Subcutaneous adipose tissue (tissue), 4 donors: Measurements from ENCODE around the gene USH2A. TPM values are rescaled to one million over a fixed set of nuclear protein-coding genes. Genes with fewer than 3 reads are reported as not detected.

Experiments used
- total RNA-seq, 4 donors: library from RNA; depleted of rRNA; stranded (reverse); fragments of >200 nt; gene quantifications; one replicate each; pipeline ENCODE4 v1.1.0, GENCODE V29; 2016
- TF ChIP-seq, protein P1 (sequence below): fragments of 450-650 bp; IDR thresholded peaks from one replicate; pipeline ENCODE4 v1.5.1; 2016; ENCODE audit warnings: low read depth, mild to moderate bottlenecking, control low read depth, antibody characterized with exemption, moderate library complexity

Gene USH2A
- total RNA-seq, 4 donors from 2014 or later, result under 0.01 TPM; not detected in 3

- TF ChIP-seq, protein P1, sequence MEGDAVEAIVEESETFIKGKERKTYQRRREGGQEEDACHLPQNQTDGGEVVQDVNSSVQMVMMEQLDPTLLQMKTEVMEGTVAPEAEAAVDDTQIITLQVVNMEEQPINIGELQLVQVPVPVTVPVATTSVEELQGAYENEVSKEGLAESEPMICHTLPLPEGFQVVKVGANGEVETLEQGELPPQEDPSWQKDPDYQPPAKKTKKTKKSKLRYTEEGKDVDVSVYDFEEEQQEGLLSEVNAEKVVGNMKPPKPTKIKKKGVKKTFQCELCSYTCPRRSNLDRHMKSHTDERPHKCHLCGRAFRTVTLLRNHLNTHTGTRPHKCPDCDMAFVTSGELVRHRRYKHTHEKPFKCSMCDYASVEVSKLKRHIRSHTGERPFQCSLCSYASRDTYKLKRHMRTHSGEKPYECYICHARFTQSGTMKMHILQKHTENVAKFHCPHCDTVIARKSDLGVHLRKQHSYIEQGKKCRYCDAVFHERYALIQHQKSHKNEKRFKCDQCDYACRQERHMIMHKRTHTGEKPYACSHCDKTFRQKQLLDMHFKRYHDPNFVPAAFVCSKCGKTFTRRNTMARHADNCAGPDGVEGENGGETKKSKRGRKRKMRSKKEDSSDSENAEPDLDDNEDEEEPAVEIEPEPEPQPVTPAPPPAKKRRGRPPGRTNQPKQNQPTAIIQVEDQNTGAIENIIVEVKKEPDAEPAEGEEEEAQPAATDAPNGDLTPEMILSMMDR, result no peak
Observed at GRCh38 chr1:215601276-215601675, 822.0 kb downstream of the USH2A start.

GRCh38 chr1:215600867-215601266 lies 822.4 kb downstream of the USH2A start:
- TF ChIP-seq, protein P1, result no peak

GRCh38 chr1:215600258-215600792 lies 822.9 kb downstream of the USH2A start:
- TF ChIP-seq, protein P1, result no peak

- TF ChIP-seq, protein P1, result no peak
Observed at GRCh38 chr1:215599418-215600074, 823.7 kb downstream of the USH2A start.

- TF ChIP-seq, protein P1, result no peak
Observed at GRCh38 chr1:215597961-215598360, 825.3 kb downstream of the USH2A start.

GRCh38 chr1:215595231-215595630 lies 828.0 kb downstream of the USH2A start:
- TF ChIP-seq, protein P1, result no peak

DNA sequence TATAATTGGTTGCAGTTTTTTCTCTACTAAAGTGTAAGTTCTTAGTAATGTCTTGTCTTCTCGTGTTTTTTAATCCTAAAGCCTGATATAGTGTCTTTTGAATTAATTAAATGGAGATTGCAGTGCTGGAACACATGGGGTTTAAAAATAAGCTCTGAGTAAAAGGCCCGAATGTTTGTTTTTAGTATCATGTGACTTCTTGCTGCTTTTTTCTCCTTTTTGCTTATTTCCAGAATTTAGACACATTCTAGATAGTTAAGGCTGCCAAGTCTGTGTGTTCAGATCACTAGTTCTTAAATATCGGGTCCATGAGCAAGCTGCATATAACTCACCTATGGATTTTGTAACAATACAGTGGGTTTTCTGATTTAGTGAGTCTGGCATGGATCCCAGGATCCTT lies 828.6 kb downstream of the USH2A start:
- TF ChIP-seq, protein P1, result no peak
